ENCODE measurements around the gene HDAC4. TPM values are rescaled to one million over a fixed set of nuclear protein-coding genes. Genes with fewer than 3 reads are reported as not detected.

The HDAC4 gene
- total RNA-seq, 1 donor from 2014 or later, result 7.8 TPM

- no peak for DNase-seq (ENCODE audit: low read depth)
- Histone ChIP-seq H3K27me3 (ENCODE audit: control insufficient read depth, insufficient read depth, low read length) (no peaks in the 10 kb centered on the region), H3K4me3 (ENCODE audit: low read depth, low read length) (no peak overlapping the region), H3K36me3 (ENCODE audit: control insufficient read depth, insufficient read depth, low read length) (no peaks in the 10 kb centered on the region)
- TF ChIP-seq CTCF (IDR thresholded peaks at IDR 0.05; ENCODE audit: insufficient read depth, low read length, poor library complexity, severe bottlenecking), result no peak
Observed at GRCh38 chr2:239107936-239108335, 292.9 kb downstream of the HDAC4 start.

GRCh38 chr2:239106966-239107365 is 293.9 kb downstream of the HDAC4 start:
- TF ChIP-seq CTCF (IDR thresholded peaks at IDR 0.05; ENCODE audit: insufficient read depth, low read length, poor library complexity, severe bottlenecking), result no peak
- Histone ChIP-seq H3K36me3 (ENCODE audit: control insufficient read depth, insufficient read depth, low read length) (no peaks in the 10 kb centered on the region), H3K27me3 (ENCODE audit: control insufficient read depth, insufficient read depth, low read length) (no peaks in the 10 kb centered on the region), H3K4me3 (ENCODE audit: low read depth, low read length) (no peak overlapping the region)
- DNase-seq (ENCODE audit: low read depth), result no peak

GRCh38 chr2:239106314-239106908 is 294.4 kb downstream of the HDAC4 start:
- Histone ChIP-seq H3K36me3 (ENCODE audit: control insufficient read depth, insufficient read depth, low read length) (no peaks in the 10 kb centered on the region), H3K27me3 (ENCODE audit: control insufficient read depth, insufficient read depth, low read length) (no peaks in the 10 kb centered on the region), H3K4me3 (ENCODE audit: low read depth, low read length) (no peak overlapping the region)
- no peak for DNase-seq (ENCODE audit: low read depth)
- TF ChIP-seq CTCF (IDR thresholded peaks at IDR 0.05; ENCODE audit: insufficient read depth, low read length, poor library complexity, severe bottlenecking), result peak; percentile 69

GRCh38 chr2:239105234-239105633 is 295.6 kb downstream of the HDAC4 start:
- TF ChIP-seq CTCF (IDR thresholded peaks at IDR 0.05; ENCODE audit: insufficient read depth, low read length, poor library complexity, severe bottlenecking), result no peak
- no peak overlapping the region for H3K4me3 ChIP-seq (ENCODE audit: low read depth, low read length)
- no peaks in the 10 kb centered on the region for H3K36me3 ChIP-seq (ENCODE audit: control insufficient read depth, insufficient read depth, low read length)
- no peak for DNase-seq (ENCODE audit: low read depth)
- no peaks in the 10 kb centered on the region for H3K27me3 ChIP-seq (ENCODE audit: control insufficient read depth, insufficient read depth, low read length)

- Histone ChIP-seq H3K36me3 (ENCODE audit: control insufficient read depth, insufficient read depth, low read length) (no peaks in the 10 kb centered on the region), H3K4me3 (ENCODE audit: low read depth, low read length) (no peak overlapping the region), H3K27me3 (ENCODE audit: control insufficient read depth, insufficient read depth, low read length) (no peaks in the 10 kb centered on the region)
- no peak for DNase-seq (ENCODE audit: low read depth)
- TF ChIP-seq CTCF (IDR thresholded peaks at IDR 0.05; ENCODE audit: insufficient read depth, low read length, poor library complexity, severe bottlenecking), result no peak
Observed at GRCh38 chr2:239104800-239105199, 296.0 kb downstream of the HDAC4 start.

Data from kidney epithelial cell (primary cell).